ENCODE results near the gene ARHGDIB.
A peak's percentile ranks its signal among the peaks of the same experiment; 100 is the strongest.

The ARHGDIB gene

DNA sequence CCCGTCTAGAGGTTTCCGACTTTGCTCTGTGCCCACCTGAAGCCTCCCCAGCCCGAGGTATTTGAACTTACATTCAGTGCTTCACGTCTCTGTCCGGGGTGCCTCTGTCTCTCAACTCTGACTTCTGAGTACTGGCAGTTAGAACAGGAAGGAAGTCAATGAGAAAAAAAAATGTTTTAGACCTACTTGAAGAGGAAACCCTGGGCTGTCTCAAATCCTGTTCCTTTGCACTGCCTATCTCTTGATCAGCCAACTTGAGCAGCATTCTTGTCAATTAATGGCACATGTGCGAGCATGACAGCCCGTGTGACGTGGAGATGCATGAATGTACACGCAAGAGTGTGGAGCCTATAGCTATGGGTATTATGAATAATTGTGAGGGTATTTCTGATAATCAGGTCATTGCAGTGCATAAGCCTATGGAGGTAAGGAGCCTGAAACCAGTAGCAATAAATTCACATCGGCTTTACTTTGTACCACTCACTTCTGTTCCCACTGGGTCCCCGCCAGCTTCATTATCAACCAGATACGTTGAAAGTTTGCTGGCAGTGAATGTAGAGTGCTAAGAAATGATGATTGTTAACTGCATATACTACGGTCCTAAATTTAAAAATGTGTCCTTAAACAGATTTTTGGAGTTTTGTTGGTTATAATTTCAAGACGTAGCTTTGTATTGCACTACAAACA lies at the start of gene ARHGDIB:
ARHGDIB (minus strand) TSS at position 136 of the 687 bp plus-strand sequence. CDS start 10,889 bp downstream, outside the sequence.
- Mint-ChIP-seq H3K4me3 (no peak within 1 kb of the TSS), H3K36me3 (ENCODE audit: low read depth) (no peaks in the 10 kb centered on the region), H3K4me1 (peaks cover 5% of the 10 kb centered on the region), H3K27me3 (ENCODE audit: low read depth, poor library complexity) (peaks cover 16% of the 10 kb centered on the region), H3K27ac (no peak within 1 kb of the TSS), H3K9me3 (no peaks in the 10 kb centered on the region)
- no peak for DNase-seq
- TF ChIP-seq, protein P1, sequence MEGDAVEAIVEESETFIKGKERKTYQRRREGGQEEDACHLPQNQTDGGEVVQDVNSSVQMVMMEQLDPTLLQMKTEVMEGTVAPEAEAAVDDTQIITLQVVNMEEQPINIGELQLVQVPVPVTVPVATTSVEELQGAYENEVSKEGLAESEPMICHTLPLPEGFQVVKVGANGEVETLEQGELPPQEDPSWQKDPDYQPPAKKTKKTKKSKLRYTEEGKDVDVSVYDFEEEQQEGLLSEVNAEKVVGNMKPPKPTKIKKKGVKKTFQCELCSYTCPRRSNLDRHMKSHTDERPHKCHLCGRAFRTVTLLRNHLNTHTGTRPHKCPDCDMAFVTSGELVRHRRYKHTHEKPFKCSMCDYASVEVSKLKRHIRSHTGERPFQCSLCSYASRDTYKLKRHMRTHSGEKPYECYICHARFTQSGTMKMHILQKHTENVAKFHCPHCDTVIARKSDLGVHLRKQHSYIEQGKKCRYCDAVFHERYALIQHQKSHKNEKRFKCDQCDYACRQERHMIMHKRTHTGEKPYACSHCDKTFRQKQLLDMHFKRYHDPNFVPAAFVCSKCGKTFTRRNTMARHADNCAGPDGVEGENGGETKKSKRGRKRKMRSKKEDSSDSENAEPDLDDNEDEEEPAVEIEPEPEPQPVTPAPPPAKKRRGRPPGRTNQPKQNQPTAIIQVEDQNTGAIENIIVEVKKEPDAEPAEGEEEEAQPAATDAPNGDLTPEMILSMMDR (IDR thresholded peaks at IDR 0.05), result no peak

DNA sequence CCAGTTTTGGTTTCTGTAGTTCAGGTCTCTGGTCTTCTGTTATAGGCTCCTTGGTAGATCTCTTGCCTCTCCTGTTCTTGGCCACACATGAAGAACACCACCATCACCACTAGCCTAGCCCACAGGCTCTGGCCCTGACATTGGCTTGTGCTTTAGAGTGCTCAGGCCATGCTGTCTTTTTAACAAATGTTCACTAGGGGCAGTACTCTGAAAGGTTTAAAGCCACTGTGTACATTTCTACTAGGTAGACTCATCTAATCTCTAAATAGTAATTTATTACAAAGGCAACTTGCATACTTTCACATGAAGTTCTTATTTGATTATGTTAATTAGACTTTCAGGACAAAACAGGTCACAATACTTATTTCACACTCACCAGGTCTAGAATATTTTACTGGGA lies 49.8 kb upstream of the ARHGDIB start:
- Mint-ChIP-seq H3K9me3 (peaks cover 10% of the 10 kb centered on the region), H3K27me3 (ENCODE audit: low read depth, poor library complexity) (no peaks in the 10 kb centered on the region), H3K4me1 (peaks cover 10% of the 10 kb centered on the region), H3K27ac (no peak overlapping the region), H3K36me3 (ENCODE audit: low read depth) (peaks cover 7% of the 10 kb centered on the region), H3K4me3 (no peak overlapping the region)
- no peak for DNase-seq
- TF ChIP-seq, protein P1 (IDR thresholded peaks at IDR 0.05), result no peak

DNA sequence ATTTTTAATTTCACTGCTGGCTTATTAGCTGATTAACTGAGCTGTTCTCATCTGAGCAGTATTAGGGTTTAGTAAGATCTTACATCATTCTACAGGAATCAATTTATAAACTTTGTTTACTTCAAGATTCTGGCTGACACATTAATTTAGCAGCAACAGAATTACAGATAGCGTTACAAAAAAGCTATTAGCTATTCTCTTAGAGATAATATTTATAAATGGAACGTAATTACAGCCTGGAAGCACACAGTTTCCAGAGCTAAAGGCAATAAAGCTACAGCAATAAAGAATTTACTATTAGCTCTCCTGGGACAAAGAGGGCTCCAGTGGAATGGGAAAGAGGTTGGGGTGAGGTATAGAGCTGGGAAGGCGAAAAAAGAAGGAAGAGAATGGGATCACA lies 46.1 kb upstream of the ARHGDIB start:
- H3K27ac Mint-ChIP-seq, result peak overlapping the region; percentile 47
- peaks cover 7% of the 10 kb centered on the region for H3K36me3 Mint-ChIP-seq (ENCODE audit: low read depth)
- peaks cover 23% of the 10 kb centered on the region for H3K4me1 Mint-ChIP-seq
- H3K9me3 Mint-ChIP-seq, result peaks cover 10% of the 10 kb centered on the region
- TF ChIP-seq, protein P1 (IDR thresholded peaks at IDR 0.05), result no peak
- DNase-seq, result no peak
- H3K27me3 Mint-ChIP-seq (ENCODE audit: low read depth, poor library complexity), result peaks cover 2% of the 10 kb centered on the region
- no peak overlapping the region for H3K4me3 Mint-ChIP-seq

DNA sequence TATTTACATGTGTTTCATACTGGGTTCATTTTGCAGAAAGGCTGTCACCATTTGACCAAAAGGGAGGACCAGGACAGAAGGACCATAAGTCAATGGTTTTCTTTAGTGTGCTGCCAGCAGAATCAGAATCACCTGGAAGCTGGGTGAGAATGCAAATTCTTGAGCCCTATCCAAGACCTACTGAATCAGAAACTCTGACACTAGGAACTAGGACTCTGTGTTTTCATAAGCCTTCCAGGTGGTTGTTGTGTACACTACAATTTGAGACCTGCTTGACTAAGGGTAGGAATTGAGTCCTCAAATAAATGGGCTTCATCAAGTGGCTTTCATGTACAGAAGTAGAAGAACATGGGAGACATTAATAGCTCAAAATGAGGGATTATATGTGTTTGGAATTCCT lies 43.7 kb upstream of the ARHGDIB start:
- Mint-ChIP-seq H3K4me1 (peaks cover 43% of the 10 kb centered on the region), H3K27ac (no peak overlapping the region), H3K36me3 (ENCODE audit: low read depth) (peaks cover 7% of the 10 kb centered on the region), H3K4me3 (no peak overlapping the region), H3K27me3 (ENCODE audit: low read depth, poor library complexity) (peaks cover 2% of the 10 kb centered on the region), H3K9me3 (peaks cover 10% of the 10 kb centered on the region)
- TF ChIP-seq, protein P1 (IDR thresholded peaks at IDR 0.05), result no peak
- DNase-seq, result no peak

DNA sequence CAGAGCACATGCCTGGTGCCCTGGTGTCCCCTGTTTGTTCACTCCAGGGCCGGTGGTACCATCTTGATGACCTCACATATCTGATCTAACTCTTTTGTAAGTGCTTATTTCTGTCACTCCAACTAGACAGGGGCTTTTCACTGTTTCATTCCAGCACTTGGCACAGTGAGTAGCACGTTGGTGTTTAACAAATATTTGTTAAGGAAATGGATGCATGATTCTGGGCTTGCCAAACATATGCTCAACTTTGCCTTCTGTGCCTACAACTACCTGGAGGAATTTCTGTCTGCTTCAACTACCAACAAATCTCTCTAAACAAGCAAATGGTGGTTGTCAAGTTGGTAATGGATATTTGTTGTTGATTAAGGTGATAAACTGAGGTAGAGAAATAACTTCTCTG lies 43.0 kb upstream of the ARHGDIB start:
- H3K4me3 Mint-ChIP-seq, result no peak overlapping the region
- H3K4me1 Mint-ChIP-seq, result peaks cover 44% of the 10 kb centered on the region
- TF ChIP-seq, protein P1 (IDR thresholded peaks at IDR 0.05), result no peak
- DNase-seq, result no peak
- H3K27ac Mint-ChIP-seq, result no peak overlapping the region
- H3K36me3 Mint-ChIP-seq (ENCODE audit: low read depth), result peaks cover 3% of the 10 kb centered on the region
- peaks cover 5% of the 10 kb centered on the region for H3K9me3 Mint-ChIP-seq
- H3K27me3 Mint-ChIP-seq (ENCODE audit: low read depth, poor library complexity), result peaks cover 2% of the 10 kb centered on the region

Data from nephron progenitor cell (in vitro differentiated cells).